HepG2 (cell line): ENCODE data around the gene CPED1. TPM values are rescaled to one million over a fixed set of nuclear protein-coding genes. Genes with fewer than 3 reads are reported as not detected.

Experiments used
- ATAC-seq: fragments of 200-7000 bp; cut with Tn5 transposase; 3 replicates; pipeline ENCODE4 v1.9.1; 2020; ENCODE audit warnings: mild to moderate bottlenecking, moderate library complexity
- BruUV-seq: library from RNA; stranded (reverse); fragments of 400-500 nt; replicated peaks from 2 replicates; lab custom pipeline; 2021; lab: Mats Ljungman, UMichigan
- CTCF ChIA-PET: fragments of 300-600 bp; formaldehyde crosslinking; extraction: SDS; loops from one replicate; lab custom pipeline; 2021; ENCODE audit warnings: low total read pairs, inconsistent platforms, low intra/inter-chr PET ratio; lab: Yijun Ruan, JAX
- POLR2A ChIA-PET: fragments of 350-600 bp; sonication (Branson Sonifier 250); formaldehyde crosslinking; loops from one replicate; lab custom pipeline; 2020; ENCODE audit warnings: antibody characterized with exemption, inconsistent platforms; lab: Yijun Ruan, JAX
- DNase-seq: peaks from one replicate; pipeline ENCODE4 v3.0.0-alpha.2; 2015; ENCODE audit warnings: low spot score
- FAIRE-seq: peaks from 3 replicates; lab custom pipeline; 2011; peaks lifted over from hg19 to GRCh38; lab: Jason Lieb, UNC
- H2AFZ ChIP-seq: one replicate; pipeline ENCODE4 v1.6.1; 2011; ENCODE audit warnings: low read length, inconsistent platforms
- H3K27ac ChIP-seq: fragments of 300-600 bp; 3 replicates; pipeline ENCODE4 v1.8.0; 2011; ENCODE audit warnings: mixed run types, mild to moderate bottlenecking, mixed read lengths, low read length, inconsistent platforms; ENCODE audit not compliant: insufficient read depth; ENCODE audit errors: extremely low read length
- H3K27me3 ChIP-seq, 2 experiments: fragments of 200-600 bp in 1 of 2; 2 replicates in 1 of 2; 3 replicates in 1 of 2; pipeline versions ENCODE4 v1.6.0 to v1.8.0; 2011; ENCODE audit warnings: low read length in 2 of 2, mild to moderate bottlenecking in 2 of 2, moderate library complexity in 2 of 2, inconsistent platforms in 1 of 2; ENCODE audit not compliant: insufficient read depth in 2 of 2, control insufficient read depth in 1 of 2
- H3K36me3 ChIP-seq, 2 experiments: fragments of 200-600 bp in 1 of 2; replicated peaks in 1 of 2; 2 replicates in 1 of 2; 3 replicates in 1 of 2; pipeline versions ENCODE4 v1.5.1 to v1.8.0; 2011; ENCODE audit warnings: low read length in 2 of 2, inconsistent platforms in 1 of 2; ENCODE audit not compliant: insufficient read depth in 2 of 2, control insufficient read depth in 1 of 2
- H3K4me1 ChIP-seq: 2 replicates; pipeline ENCODE4 v1.5.1; 2012; ENCODE audit warnings: low read length, inconsistent platforms; ENCODE audit not compliant: insufficient read depth
- H3K4me2 ChIP-seq: 2 replicates; pipeline ENCODE4 v1.6.0; 2011; ENCODE audit warnings: low read depth, low read length, inconsistent platforms
- H3K4me3 ChIP-seq, 3 experiments: fragments of 200-600 bp in 1 of 3; sonication (generic), shearing (Covaris generic) in 1 of 3; replicated peaks in 1 of 3; 2 replicates each; pipeline ENCODE4 v1.5.1; 2011 to 2016; ENCODE audit warnings: low read length in 3 of 3, inconsistent platforms in 2 of 3, low read depth in 2 of 3, mild to moderate bottlenecking in 2 of 3, control low read depth in 1 of 3, mixed read lengths in 1 of 3; ENCODE audit not compliant: insufficient read depth in 1 of 3
- H3K79me2 ChIP-seq: one replicate; pipeline ENCODE4 v1.6.1; 2011; ENCODE audit warnings: low read length, inconsistent platforms; ENCODE audit not compliant: insufficient read depth
- H3K9ac ChIP-seq: 2 replicates; pipeline ENCODE4 v1.6.0; 2011; ENCODE audit warnings: mild to moderate bottlenecking, low read depth, low read length, inconsistent platforms; ENCODE audit not compliant: insufficient read depth
- H3K9me3 ChIP-seq: 2 replicates; pipeline ENCODE4 v1.5.1; 2012; ENCODE audit warnings: mild to moderate bottlenecking, low read length
- H4K20me1 ChIP-seq: 2 replicates; pipeline ENCODE4 v1.6.0; 2011; ENCODE audit warnings: inconsistent platforms, mild to moderate bottlenecking, low read length, moderate library complexity; ENCODE audit not compliant: insufficient read depth
- CC2D1A ChIP-seq: sonication (generic); formaldehyde crosslinking; IDR thresholded peaks from 2 replicates; pipeline ENCODE4 v1.8.1; 2023; ENCODE audit warnings: mild to moderate bottlenecking, missing genetic modification reagents
- NFATC3 ChIP-seq: sonication (generic); formaldehyde crosslinking; IDR thresholded peaks from 2 replicates; pipeline ENCODE4 v1.5.1; 2020; ENCODE audit warnings: mild to moderate bottlenecking, missing genetic modification reagents
- RCOR2 ChIP-seq: IDR thresholded peaks from 2 replicates; pipeline ENCODE4 v1.6.1; 2016; ENCODE audit warnings: missing biosample characterization, missing genetic modification reagents
- SIN3A ChIP-seq: IDR thresholded peaks from 2 replicates; pipeline ENCODE4 v1.6.1; 2011; ENCODE audit warnings: low read depth, mild to moderate bottlenecking, control low read depth, low read length, borderline replicate concordance
- TEAD2 ChIP-seq: sonication (generic); formaldehyde crosslinking; IDR thresholded peaks from 2 replicates; pipeline ENCODE4 v1.9.0; 2021; ENCODE audit warnings: missing genetic modification reagents
- ZFP41 ChIP-seq: sonication (generic); formaldehyde crosslinking; IDR thresholded peaks from 2 replicates; pipeline ENCODE4 v1.4.0; 2020; ENCODE audit warnings: mild to moderate bottlenecking, missing genetic modification reagents, borderline replicate concordance
- ZNF569 ChIP-seq: sonication (generic); formaldehyde crosslinking; IDR thresholded peaks from 2 replicates; pipeline ENCODE4 v1.5.0; 2020; ENCODE audit warnings: mild to moderate bottlenecking, missing genetic modification reagents, moderate library complexity, borderline replicate concordance
- ZNF674 ChIP-seq: sonication (generic); formaldehyde crosslinking; IDR thresholded peaks from 2 replicates; pipeline ENCODE4 v1.5.0; 2020; ENCODE audit warnings: low read depth, mild to moderate bottlenecking, missing genetic modification reagents
- WGBS: methylation state at CpG from one replicate; pipeline ENCODE4 v1.1.6; 2017; ENCODE audit warnings: low lambda C conversion rate; 5-methylcytosine and 5-hydroxymethylcytosine counted together
- in situ Hi-C: cut with HindIII; loops from 2 replicates; pipeline ENCODE4 v1.10.0; 2017; ENCODE audit warnings: low pct_unique_long_range_greater_than_20kb; ENCODE audit not compliant: extremely low pct_ligation_motif_present
- intact Hi-C: fragments of 100-400 bp; cut with micrococcal nuclease; formaldehyde crosslinking; loops from one replicate; pipeline ENCODE4 v1.10.0; 2022; ENCODE audit not compliant: unreplicated experiment
- polyA plus RNA-seq, 8 experiments: library from polyadenylated mRNA; depleted of rRNA in 3 of 8; stranded (reverse) in 7 of 8; unstranded in 1 of 8; fragments of >200 nt; fragmentation: Illumina TruSeq in 4 of 8; extraction: Trizol in 4 of 8; gene quantifications; 2 replicates each; pipeline versions ENCODE4 v1.2.1 to v1.2.3, GENCODE V29; 2011 to 2016; ENCODE audit warnings: low read depth in 4 of 8, missing spikeins in 1 of 8, mixed read lengths in 1 of 8; ENCODE audit not compliant: insufficient read depth in 1 of 8
- total RNA-seq, 5 experiments: library from RNA; depleted of rRNA; stranded (reverse); fragments of >200 nt; fragmentation: Illumina TruSeq; extraction: Trizol; gene quantifications; 2 replicates each; pipeline ENCODE4 v1.2.3, GENCODE V29; 2016; ENCODE audit warnings: low read depth in 1 of 5
- TF ChIP-seq, protein P1 (sequence below): sonication (generic); formaldehyde crosslinking; IDR thresholded peaks from 2 replicates; pipeline ENCODE4 v1.8.1; 2023; ENCODE audit warnings: mild to moderate bottlenecking, inconsistent platforms, moderate library complexity, missing genetic modification reagents, borderline replicate concordance
- TF ChIP-seq, protein P2 (sequence below): sonication (generic); formaldehyde crosslinking; IDR thresholded peaks from 2 replicates; pipeline ENCODE4 v1.4.0; 2020; ENCODE audit warnings: missing genetic modification reagents
- TF ChIP-seq, protein P3 (sequence below): IDR thresholded peaks from 2 replicates; pipeline ENCODE4 v1.6.1; 2016; ENCODE audit warnings: missing compliant biosample characterization, missing genetic modification reagents, borderline replicate concordance

Gene CPED1
- total and polyA plus RNA-seq, 2 of the 13 experiments (the other 11 are each of a cell fraction or from before 2014, with no cell fraction given): 11.5 to 27.0 TPM

DNA sequence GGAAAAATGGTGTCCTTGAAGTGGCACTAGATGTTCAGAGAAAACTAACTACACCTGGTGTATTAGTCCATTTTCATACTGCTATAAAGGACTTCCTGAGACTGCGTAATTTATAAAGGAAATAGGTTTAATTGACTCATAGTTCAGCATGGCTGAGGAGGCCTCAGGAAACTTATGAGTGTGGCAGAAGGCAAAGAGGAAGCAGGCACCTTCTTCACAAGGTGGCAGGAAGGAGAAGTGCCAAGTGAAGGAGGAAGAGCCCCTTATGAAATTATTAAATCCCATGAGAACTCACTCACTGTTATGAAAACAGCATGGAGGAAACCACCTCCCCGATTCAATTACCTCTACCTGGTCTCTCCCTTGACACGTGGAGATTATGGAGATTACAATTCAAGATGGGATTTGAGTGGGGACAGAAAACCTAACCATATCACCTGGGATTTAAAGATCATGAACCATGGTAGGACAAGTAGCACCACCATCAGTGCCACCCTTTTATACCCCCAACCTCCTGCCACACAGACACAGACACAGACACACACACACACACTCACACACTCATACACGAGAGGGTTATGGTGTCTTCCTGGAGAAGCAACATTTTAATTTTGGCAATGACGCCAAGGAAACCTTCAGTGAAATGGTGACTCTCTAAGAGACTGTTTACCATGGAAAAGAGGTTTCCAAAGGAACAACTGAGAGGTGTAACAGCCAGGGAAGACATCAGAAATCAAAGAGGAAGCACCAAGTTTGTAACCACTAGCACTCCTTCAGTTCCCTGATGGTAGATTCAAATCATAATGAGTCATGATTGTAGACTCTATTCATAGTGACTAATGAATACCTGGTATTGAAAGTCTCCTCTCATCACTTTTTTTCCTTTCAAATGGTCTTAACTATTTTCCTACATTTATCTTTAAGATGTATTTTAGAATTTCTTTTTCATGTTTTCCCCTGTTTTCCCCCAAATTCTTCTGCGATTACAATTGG lies 298.5 kb downstream of the CPED1 start:
- H3K36me3 ChIP-seq: no peaks in the 10 kb centered on the region
- WGBS: 42% methylated on average over 6 of the region's 6 CpGs
- ATAC-seq (no peak), DNase-seq (no peak), FAIRE-seq (no peak)
- no peak overlapping the region for H3K9ac ChIP-seq
- H3K27ac ChIP-seq: no peak overlapping the region
- H3K4me3 ChIP-seq: no peak overlapping the region
- CTCF ChIA-PET: no interaction called here
- no peak overlapping the region for H3K4me2 ChIP-seq
- BruUV-seq: no TSS peak
- no peaks in the 10 kb centered on the region for H4K20me1 ChIP-seq
- intact Hi-C loops (no loop called here), in situ Hi-C loops (no loop called here)
- no peaks in the 10 kb centered on the region for H3K27me3 ChIP-seq
- no peak overlapping the region for H2AFZ ChIP-seq
- no peaks in the 10 kb centered on the region for H3K79me2 ChIP-seq
- peaks cover 14% of the 10 kb centered on the region for H3K9me3 ChIP-seq
- TF ChIP-seq ZFP41 (CRISPR knock-in tag) (no peak), ZNF674 (no peak), CC2D1A (CRISPR knock-in tag) (no peak), SIN3A (no peak), NFATC3 (CRISPR knock-in tag) (no peak), RCOR2 (CRISPR knock-in tag) (no peak), TEAD2 (no peak), ZNF569 (CRISPR knock-in tag) (no peak)
- TF ChIP-seq, protein P1, sequence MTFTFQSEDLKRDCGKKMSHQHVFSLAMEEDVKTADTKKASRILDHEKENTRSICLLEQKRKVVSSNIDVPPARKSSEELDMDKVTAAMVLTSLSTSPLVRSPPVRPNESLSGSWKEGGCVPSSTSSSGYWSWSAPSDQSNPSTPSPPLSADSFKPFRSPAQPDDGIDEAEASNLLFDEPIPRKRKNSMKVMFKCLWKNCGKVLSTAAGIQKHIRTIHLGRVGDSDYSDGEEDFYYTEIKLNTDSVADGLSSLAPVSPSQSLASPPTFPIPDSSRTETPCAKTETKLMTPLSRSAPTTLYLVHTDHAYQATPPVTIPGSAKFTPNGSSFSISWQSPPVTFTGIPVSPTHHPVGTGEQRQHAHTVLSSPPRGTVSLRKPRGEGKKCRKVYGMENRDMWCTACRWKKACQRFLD (CRISPR knock-in tag): no peak
- TF ChIP-seq, protein P2, sequence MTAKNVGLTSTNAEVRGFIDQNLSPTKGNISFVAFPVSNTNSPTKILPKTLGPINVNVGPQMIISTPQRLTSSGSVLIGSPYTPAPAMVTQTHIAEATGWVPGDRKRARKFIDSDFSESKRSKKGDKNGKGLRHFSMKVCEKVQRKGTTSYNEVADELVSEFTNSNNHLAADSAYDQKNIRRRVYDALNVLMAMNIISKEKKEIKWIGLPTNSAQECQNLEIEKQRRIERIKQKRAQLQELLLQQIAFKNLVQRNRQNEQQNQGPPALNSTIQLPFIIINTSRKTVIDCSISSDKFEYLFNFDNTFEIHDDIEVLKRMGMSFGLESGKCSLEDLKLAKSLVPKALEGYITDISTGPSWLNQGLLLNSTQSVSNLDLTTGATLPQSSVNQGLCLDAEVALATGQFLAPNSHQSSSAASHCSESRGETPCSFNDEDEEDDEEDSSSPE (CRISPR knock-in tag): no peak
- TF ChIP-seq, protein P3, sequence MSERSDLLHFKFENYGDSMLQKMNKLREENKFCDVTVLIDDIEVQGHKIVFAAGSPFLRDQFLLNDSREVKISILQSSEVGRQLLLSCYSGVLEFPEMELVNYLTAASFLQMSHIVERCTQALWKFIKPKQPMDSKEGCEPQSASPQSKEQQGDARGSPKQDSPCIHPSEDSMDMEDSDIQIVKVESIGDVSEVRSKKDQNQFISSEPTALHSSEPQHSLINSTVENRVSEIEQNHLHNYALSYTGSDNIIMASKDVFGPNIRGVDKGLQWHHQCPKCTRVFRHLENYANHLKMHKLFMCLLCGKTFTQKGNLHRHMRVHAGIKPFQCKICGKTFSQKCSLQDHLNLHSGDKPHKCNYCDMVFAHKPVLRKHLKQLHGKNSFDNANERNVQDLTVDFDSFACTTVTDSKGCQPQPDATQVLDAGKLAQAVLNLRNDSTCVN (CRISPR knock-in tag): no peak
- no peaks in the 10 kb centered on the region for H3K4me1 ChIP-seq
- POLR2A ChIA-PET: no interaction called here
